GM19043 (cell line): ENCODE results near the gene MRPS35.

Experiments
- ATAC-seq: cut with Tn5 transposase; IDR thresholded peaks from one replicate; pipeline ENCODE4 v1.9.1; 2021; ENCODE audit warnings: low read depth; ENCODE audit not compliant: unreplicated experiment

MRPS35 gene

GRCh38 chr12:27771481-27772327 lies 61.1 kb downstream of the MRPS35 start:
- no peak for ATAC-seq

GRCh38 chr12:27772328-27773049 lies 61.9 kb downstream of the MRPS35 start:
- ATAC-seq: no peak

GRCh38 chr12:27777141-27777540 lies 66.5 kb downstream of the MRPS35 start:
- no peak for ATAC-seq

GRCh38 chr12:27778206-27778605 lies 67.6 kb downstream of the MRPS35 start:
- no peak for ATAC-seq

- ATAC-seq: peak; percentile 12
These were observed 68.8 kb downstream of the MRPS35 start for GRCh38 chr12:27779416-27779919.

GRCh38 chr12:27779920-27780611 lies 69.4 kb downstream of the MRPS35 start, which contains the start of the genes KLHL42 and MANSC4:
Gene KLHL42 (plus strand): TSS chr12:27780233. CDS start chr12:27780331, 98 bp downstream.
Gene MANSC4 (minus strand): TSS chr12:27780236. CDS start chr12:27771276, 8,960 bp downstream.
- peak; percentile 64 for ATAC-seq

- ATAC-seq: peak; percentile 31
These were observed 70.2 kb downstream of the MRPS35 start for GRCh38 chr12:27780612-27781408.

- no peak for ATAC-seq
These were observed 71.0 kb downstream of the MRPS35 start for GRCh38 chr12:27781680-27782079.

GRCh38 chr12:27782481-27782880 lies 71.8 kb downstream of the MRPS35 start:
- no peak for ATAC-seq

GRCh38 chr12:27785882-27786570 lies 75.4 kb downstream of the MRPS35 start:
- ATAC-seq: no peak

GRCh38 chr12:27787559-27787958 lies 76.9 kb downstream of the MRPS35 start:
- ATAC-seq: no peak

- no peak for ATAC-seq
These were observed 79.5 kb downstream of the MRPS35 start for GRCh38 chr12:27790179-27790578.

- ATAC-seq: no peak
These were observed 84.4 kb downstream of the MRPS35 start for GRCh38 chr12:27794818-27795584.

- no peak for ATAC-seq
These were observed 85.5 kb downstream of the MRPS35 start for GRCh38 chr12:27796128-27796527.

GRCh38 chr12:27797301-27798025 lies 86.8 kb downstream of the MRPS35 start:
- no peak for ATAC-seq

GRCh38 chr12:27800819-27801218 lies 90.2 kb downstream of the MRPS35 start:
- ATAC-seq: no peak

GRCh38 chr12:27801630-27802029 lies 91.0 kb downstream of the MRPS35 start:
- ATAC-seq: no peak

- ATAC-seq: no peak
These were observed 91.9 kb downstream of the MRPS35 start for GRCh38 chr12:27802511-27802910.
